GM23338 (cell line): ENCODE data around the gene TLNRD1. TPM values are rescaled to one million over a fixed set of nuclear protein-coding genes. Genes with fewer than 3 reads are reported as not detected.
"Not testable (repeated sequence)": the region's sequence is repeated elsewhere in the genome, so short reads cannot be mapped to it uniquely, and the experiment has no call there.

Source experiments
- ATAC-seq: fragments of 200-7000 bp; cut with Tn5 transposase; 3 replicates; pipeline ENCODE4 v1.9.1; 2020
- DNase-seq: peaks from one replicate; pipeline ENCODE4 v3.0.0-alpha.2; 2015; ENCODE audit warnings: low spot score
- H2AFZ ChIP-seq: fragments of 200-600 bp; sonication (generic); 2 replicates; pipeline ENCODE4 v1.8.0; 2016; ENCODE audit warnings: antibody characterized with exemption, mild to moderate bottlenecking, moderate library complexity
- H3F3A ChIP-seq: fragments of 200-600 bp; sonication (generic); replicated peaks from 2 replicates; pipeline ENCODE4 v1.8.0; 2017; ENCODE audit warnings: antibody characterized with exemption, mixed run types, low read depth
- H3K27ac ChIP-seq: fragments of 200-600 bp; sonication (generic); 2 replicates; pipeline ENCODE4 v1.6.1; 2016; ENCODE audit warnings: low read depth
- H3K27me3 ChIP-seq: fragments of 200-600 bp; sonication (generic); 2 replicates; pipeline ENCODE4 v1.8.0; 2016; ENCODE audit warnings: mild to moderate bottlenecking, mixed run types, moderate library complexity; ENCODE audit not compliant: insufficient read depth
- H3K36me3 ChIP-seq: fragments of 200-600 bp; sonication (generic); 2 replicates; pipeline ENCODE4 v1.8.0; 2016; ENCODE audit warnings: mild to moderate bottlenecking; ENCODE audit not compliant: insufficient read depth
- H3K4me1 ChIP-seq: fragments of 200-600 bp; sonication (generic); 2 replicates; pipeline ENCODE4 v1.8.0; 2016; ENCODE audit warnings: mild to moderate bottlenecking, moderate library complexity; ENCODE audit not compliant: insufficient read depth
- H3K4me2 ChIP-seq: fragments of 200-600 bp; sonication (generic); 2 replicates; pipeline ENCODE4 v1.7.1; 2017; ENCODE audit warnings: mixed run types
- H3K4me3 ChIP-seq: fragments of 200-600 bp; sonication (generic); 2 replicates; pipeline ENCODE4 v1.6.1; 2016; ENCODE audit warnings: mixed run types
- H3K79me2 ChIP-seq: fragments of 200-600 bp; sonication (generic); replicated peaks from 2 replicates; pipeline ENCODE4 v1.8.0; 2017; ENCODE audit warnings: mild to moderate bottlenecking; ENCODE audit not compliant: insufficient read depth
- H3K9me2 ChIP-seq: fragments of 200-600 bp; sonication (generic); 2 replicates; pipeline ENCODE4 v1.8.0; 2017; ENCODE audit not compliant: insufficient read depth
- H4K20me1 ChIP-seq: fragments of 200-600 bp; sonication (generic); replicated peaks from 2 replicates; pipeline ENCODE4 v1.8.0; 2017; ENCODE audit warnings: mild to moderate bottlenecking; ENCODE audit not compliant: insufficient read depth
- H3K27ac Mint-ChIP-seq: 2 replicates; pipeline ENCODE4 v1.8.0; 2020; ENCODE audit warnings: inconsistent platforms, mild to moderate bottlenecking, moderate library complexity, mixed read lengths
- H3K27me3 Mint-ChIP-seq: 3 replicates; pipeline ENCODE4 v1.8.0; 2022; ENCODE audit warnings: low read depth, mild to moderate bottlenecking, moderate library complexity, mixed read lengths, inconsistent platforms; ENCODE audit not compliant: insufficient read depth, poor library complexity
- H3K36me3 Mint-ChIP-seq: 3 replicates; pipeline ENCODE4 v1.8.0; 2021; ENCODE audit warnings: low read depth, mild to moderate bottlenecking, inconsistent platforms, moderate library complexity, mixed read lengths
- H3K4me1 Mint-ChIP-seq: 3 replicates; pipeline ENCODE4 v1.8.0; 2020; ENCODE audit warnings: mild to moderate bottlenecking, inconsistent platforms, mixed read lengths
- H3K4me3 Mint-ChIP-seq: 3 replicates; pipeline ENCODE4 v1.8.0; 2021; ENCODE audit warnings: moderate library complexity, mild to moderate bottlenecking, inconsistent platforms, mixed read lengths
- H3K9me3 Mint-ChIP-seq: 3 replicates; pipeline ENCODE4 v1.8.0; 2020; ENCODE audit warnings: moderate library complexity, mild to moderate bottlenecking, inconsistent platforms, mixed read lengths
- CREB1 ChIP-seq: fragments of 250-450 bp; sonication (Bioruptor Pico); IDR thresholded peaks from 2 replicates; pipeline ENCODE4 v1.5.0; 2020; ENCODE audit warnings: low read depth, mild to moderate bottlenecking, moderate library complexity
- CTCF ChIP-seq, 2 experiments: fragments of 200-600 bp in 1 of 2; sonication (generic) in 1 of 2; conservative IDR thresholded peaks; 2 replicates each; pipeline versions ENCODE4 v1.5.1 to v1.6.1; 2016 to 2017; ENCODE audit warnings: antibody characterized with exemption in 2 of 2, low read depth in 2 of 2, mild to moderate bottlenecking in 2 of 2, moderate library complexity in 1 of 2
- EZH2 ChIP-seq: fragments of 200-600 bp; sonication (generic); IDR thresholded peaks from one replicate; pipeline ENCODE4 v1.8.0; 2017; ENCODE audit warnings: antibody characterized with exemption, mild to moderate bottlenecking, low read depth; ENCODE audit not compliant: unreplicated experiment
- EZH2phosphoT487 ChIP-seq: fragments of 200-600 bp; sonication (generic); IDR thresholded peaks from one replicate; pipeline ENCODE4 v1.8.1; 2018; ENCODE audit warnings: antibody characterized with exemption; ENCODE audit not compliant: unreplicated experiment
- JUNB ChIP-seq: IDR thresholded peaks from one replicate; pipeline ENCODE4 v1.6.1; 2016; ENCODE audit warnings: antibody characterized with exemption; ENCODE audit not compliant: unreplicated experiment
- NANOG ChIP-seq: IDR thresholded peaks from 2 replicates; pipeline ENCODE4 v1.6.1; 2016; ENCODE audit warnings: antibody characterized with exemption, borderline replicate concordance
- POLR2AphosphoS5 ChIP-seq: IDR thresholded peaks from 2 replicates; pipeline ENCODE4 v1.6.1; 2016; ENCODE audit warnings: antibody characterized with exemption, low read depth
- STAT1 ChIP-seq: IDR thresholded peaks from one replicate; pipeline ENCODE4 v1.6.1; 2016; ENCODE audit warnings: antibody characterized with exemption; ENCODE audit not compliant: unreplicated experiment
- ZNF114 ChIP-seq: fragments of 250-450 bp; sonication (Bioruptor Pico); IDR thresholded peaks from 2 replicates; pipeline ENCODE4 v1.5.0; 2020; ENCODE audit warnings: mild to moderate bottlenecking, moderate library complexity
- ZNF331 ChIP-seq: fragments of 250-450 bp; sonication (Bioruptor Pico); IDR thresholded peaks from 2 replicates; pipeline ENCODE4 v1.5.0; 2020; ENCODE audit warnings: low read depth, mild to moderate bottlenecking, moderate library complexity
- polyA plus RNA-seq: library from polyadenylated mRNA; unstranded; fragments of >200 nt; fragmentation: Nextera tagmentation; extraction: Ambion mirVana; gene quantifications from 2 replicates; pipeline ENCODE4 v1.2.1, GENCODE V29; 2016
- total RNA-seq: library from RNA; depleted of rRNA; stranded (reverse); fragments of >200 nt; shearing (Covaris generic); gene quantifications from 2 replicates; pipeline ENCODE4 v1.2.3, GENCODE V29; 2014
- TF ChIP-seq, protein P1 (sequence below): IDR thresholded peaks from one replicate; pipeline ENCODE4 v1.6.1; 2018; ENCODE audit warnings: antibody characterized with exemption; ENCODE audit not compliant: unreplicated experiment
- TF ChIP-seq, protein P2 (sequence below): IDR thresholded peaks from 2 replicates; pipeline ENCODE4 v1.6.1; 2016; ENCODE audit warnings: antibody characterized with exemption

The TLNRD1 gene
- total and polyA plus RNA-seq, 2 experiments from 2014 or later: 6.7 to 27.3 TPM

- DNase-seq, H2AFZ ChIP-seq, ATAC-seq, H3K4me2 ChIP-seq, H3K36me3 ChIP-seq, H3K79me2 ChIP-seq, H3K4me3 Mint-ChIP-seq, H3K9me2 ChIP-seq, H3K27me3 ChIP-seq, H4K20me1 ChIP-seq, H3K9me3 Mint-ChIP-seq, H3F3A ChIP-seq, H3K4me3 ChIP-seq: not testable (repeated sequence)
- peaks cover 12% of the 10 kb centered on the region for H3K4me1 ChIP-seq
- Mint-ChIP-seq H3K27me3 (peaks cover 15% of the 10 kb centered on the region), H3K4me1 (peaks cover 32% of the 10 kb centered on the region), H3K27ac (peak overlapping the region; percentile 78), H3K36me3 (peaks cover 37% of the 10 kb centered on the region)
- peak overlapping the region; percentile 62 for H3K27ac ChIP-seq
Observed at GRCh38 chr15:80955571-80956452, 44.9 kb upstream of the TLNRD1 start.

DNA sequence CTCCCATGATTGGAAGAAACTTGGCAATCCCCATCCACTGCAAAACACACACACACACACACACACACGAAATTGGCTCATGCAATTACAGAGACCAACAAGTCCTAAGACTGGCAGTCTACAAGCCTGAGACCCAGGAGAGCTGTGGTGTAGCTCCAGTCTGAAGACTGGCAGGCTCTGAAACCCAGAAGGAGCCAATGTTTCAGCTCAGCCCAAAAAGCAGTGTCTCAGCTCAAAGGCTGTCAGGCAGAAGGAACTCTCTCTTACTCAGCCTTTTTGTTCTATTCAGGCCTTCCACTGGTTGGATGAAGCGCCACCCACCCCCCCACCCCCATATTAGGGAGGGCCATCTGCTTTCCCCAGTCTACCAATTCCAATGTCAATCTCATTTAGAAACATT is 43.2 kb upstream of the TLNRD1 start:
- Histone ChIP-seq H3K4me3 (no peak overlapping the region), H3K27me3 (no peaks in the 10 kb centered on the region), H3K79me2 (no peaks in the 10 kb centered on the region; the same call in 1 of the 2 replicates), H2AFZ (no peak overlapping the region), H4K20me1 (no peaks in the 10 kb centered on the region; the same call in 1 of the 2 replicates), H3K27ac (no peak overlapping the region), H3K36me3 (no peaks in the 10 kb centered on the region; the same call in 1 of the 2 replicates), H3K9me2 (no peaks in the 10 kb centered on the region), H3K4me2 (no peak overlapping the region), H3F3A (no peaks in the 10 kb centered on the region), H3K4me1 (peaks cover 12% of the 10 kb centered on the region)
- no peak for DNase-seq
- H3K9me3 Mint-ChIP-seq: no peaks in the 10 kb centered on the region
- no peak overlapping the region for H3K4me3 Mint-ChIP-seq
- TF ChIP-seq CREB1 (CRISPR knock-in tag): no peak
- TF ChIP-seq ZNF114 (CRISPR knock-in tag): no peak
- H3K36me3 Mint-ChIP-seq: peaks cover 26% of the 10 kb centered on the region
- H3K4me1 Mint-ChIP-seq: peaks cover 38% of the 10 kb centered on the region
- peaks cover 13% of the 10 kb centered on the region for H3K27me3 Mint-ChIP-seq
- H3K27ac Mint-ChIP-seq: peak overlapping the region; percentile 82; the same call in 1 of the 2 replicates
- ATAC-seq: no peak

DNA sequence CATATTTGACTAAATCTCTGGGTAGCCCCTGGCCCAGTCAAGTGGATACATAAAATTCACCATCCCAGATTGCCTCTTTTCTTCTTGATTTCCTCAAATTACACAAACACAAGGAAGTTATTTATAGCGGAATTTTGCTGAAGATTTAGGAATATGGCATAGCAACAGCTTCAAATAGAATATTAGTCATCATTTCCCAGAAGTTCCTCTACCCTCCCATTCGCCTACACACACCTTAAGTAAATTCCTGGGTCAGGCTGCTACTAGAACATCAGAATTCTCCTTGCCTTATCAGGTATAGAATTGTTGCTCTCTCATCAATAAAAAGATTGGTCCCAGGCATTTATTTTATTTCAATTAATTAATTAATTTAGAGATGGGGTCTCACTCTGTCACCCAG is 42.7 kb upstream of the TLNRD1 start:
- peaks cover 10% of the 10 kb centered on the region for H3K27me3 Mint-ChIP-seq
- no peaks in the 10 kb centered on the region for H3K9me3 Mint-ChIP-seq
- H3K9me2 ChIP-seq: no peaks in the 10 kb centered on the region
- no peaks in the 10 kb centered on the region; the same call in 1 of the 2 replicates for H4K20me1 ChIP-seq
- H3K4me1 ChIP-seq: peaks cover 12% of the 10 kb centered on the region
- ATAC-seq: no peak
- H3K4me1 Mint-ChIP-seq: peaks cover 35% of the 10 kb centered on the region
- H3K79me2 ChIP-seq: no peaks in the 10 kb centered on the region; the same call in 1 of the 2 replicates
- 0 out of 2 replicates have a peak overlapping the region, but pooled peaks have one; percentile 46 for H3K27ac Mint-ChIP-seq
- H3K27me3 ChIP-seq: no peaks in the 10 kb centered on the region
- H3F3A ChIP-seq: no peaks in the 10 kb centered on the region
- H3K36me3 Mint-ChIP-seq: peaks cover 26% of the 10 kb centered on the region
- H3K4me3 ChIP-seq: no peak overlapping the region
- H3K4me2 ChIP-seq: no peak overlapping the region
- no peak overlapping the region for H3K4me3 Mint-ChIP-seq
- no peak overlapping the region for H2AFZ ChIP-seq
- H3K27ac ChIP-seq: no peak overlapping the region
- no peak for DNase-seq
- no peaks in the 10 kb centered on the region; the same call in 1 of the 2 replicates for H3K36me3 ChIP-seq
- no peak for TF ChIP-seq CTCF (conservative IDR thresholded peaks at IDR 0.05; ENCODE audit: low read depth in 2 of 2)
- no peak for TF ChIP-seq EZH2phosphoT487
- no peak for TF ChIP-seq ZNF331 (CRISPR knock-in tag)
- TF ChIP-seq, protein P1, sequence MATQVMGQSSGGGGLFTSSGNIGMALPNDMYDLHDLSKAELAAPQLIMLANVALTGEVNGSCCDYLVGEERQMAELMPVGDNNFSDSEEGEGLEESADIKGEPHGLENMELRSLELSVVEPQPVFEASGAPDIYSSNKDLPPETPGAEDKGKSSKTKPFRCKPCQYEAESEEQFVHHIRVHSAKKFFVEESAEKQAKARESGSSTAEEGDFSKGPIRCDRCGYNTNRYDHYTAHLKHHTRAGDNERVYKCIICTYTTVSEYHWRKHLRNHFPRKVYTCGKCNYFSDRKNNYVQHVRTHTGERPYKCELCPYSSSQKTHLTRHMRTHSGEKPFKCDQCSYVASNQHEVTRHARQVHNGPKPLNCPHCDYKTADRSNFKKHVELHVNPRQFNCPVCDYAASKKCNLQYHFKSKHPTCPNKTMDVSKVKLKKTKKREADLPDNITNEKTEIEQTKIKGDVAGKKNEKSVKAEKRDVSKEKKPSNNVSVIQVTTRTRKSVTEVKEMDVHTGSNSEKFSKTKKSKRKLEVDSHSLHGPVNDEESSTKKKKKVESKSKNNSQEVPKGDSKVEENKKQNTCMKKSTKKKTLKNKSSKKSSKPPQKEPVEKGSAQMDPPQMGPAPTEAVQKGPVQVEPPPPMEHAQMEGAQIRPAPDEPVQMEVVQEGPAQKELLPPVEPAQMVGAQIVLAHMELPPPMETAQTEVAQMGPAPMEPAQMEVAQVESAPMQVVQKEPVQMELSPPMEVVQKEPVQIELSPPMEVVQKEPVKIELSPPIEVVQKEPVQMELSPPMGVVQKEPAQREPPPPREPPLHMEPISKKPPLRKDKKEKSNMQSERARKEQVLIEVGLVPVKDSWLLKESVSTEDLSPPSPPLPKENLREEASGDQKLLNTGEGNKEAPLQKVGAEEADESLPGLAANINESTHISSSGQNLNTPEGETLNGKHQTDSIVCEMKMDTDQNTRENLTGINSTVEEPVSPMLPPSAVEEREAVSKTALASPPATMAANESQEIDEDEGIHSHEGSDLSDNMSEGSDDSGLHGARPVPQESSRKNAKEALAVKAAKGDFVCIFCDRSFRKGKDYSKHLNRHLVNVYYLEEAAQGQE: no peak
- no peak for TF ChIP-seq CREB1 (CRISPR knock-in tag)
- TF ChIP-seq EZH2: no peak
- TF ChIP-seq, protein P2, sequence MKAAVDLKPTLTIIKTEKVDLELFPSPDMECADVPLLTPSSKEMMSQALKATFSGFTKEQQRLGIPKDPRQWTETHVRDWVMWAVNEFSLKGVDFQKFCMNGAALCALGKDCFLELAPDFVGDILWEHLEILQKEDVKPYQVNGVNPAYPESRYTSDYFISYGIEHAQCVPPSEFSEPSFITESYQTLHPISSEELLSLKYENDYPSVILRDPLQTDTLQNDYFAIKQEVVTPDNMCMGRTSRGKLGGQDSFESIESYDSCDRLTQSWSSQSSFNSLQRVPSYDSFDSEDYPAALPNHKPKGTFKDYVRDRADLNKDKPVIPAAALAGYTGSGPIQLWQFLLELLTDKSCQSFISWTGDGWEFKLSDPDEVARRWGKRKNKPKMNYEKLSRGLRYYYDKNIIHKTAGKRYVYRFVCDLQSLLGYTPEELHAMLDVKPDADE: no peak
- no peak for TF ChIP-seq NANOG
- TF ChIP-seq POLR2AphosphoS5: no peak
- no peak for TF ChIP-seq STAT1
- no peak for TF ChIP-seq JUNB
- no peak for TF ChIP-seq ZNF114 (CRISPR knock-in tag)
